Endothelial cell (in vitro differentiated cells): ENCODE results near the gene EML5. TPM values are rescaled to one million over a fixed set of nuclear protein-coding genes. Genes with fewer than 3 reads are reported as not detected.

Source experiments
- DNase-seq: peaks from one replicate; pipeline ENCODE4 v3.0.0; 2021; ENCODE audit warnings: low spot score
- H3K27ac Mint-ChIP-seq: one replicate; pipeline ENCODE4 v1.8.0; 2021; ENCODE audit warnings: mixed read lengths, inconsistent platforms; ENCODE audit not compliant: unreplicated experiment
- H3K27me3 Mint-ChIP-seq: one replicate; pipeline ENCODE4 v1.8.0; 2021; ENCODE audit warnings: mild to moderate bottlenecking, moderate library complexity, mixed read lengths, inconsistent platforms; ENCODE audit not compliant: unreplicated experiment
- H3K36me3 Mint-ChIP-seq: one replicate; pipeline ENCODE4 v1.8.0; 2021; ENCODE audit warnings: mild to moderate bottlenecking, low read depth, mixed read lengths, inconsistent platforms; ENCODE audit not compliant: unreplicated experiment
- H3K4me1 Mint-ChIP-seq: one replicate; pipeline ENCODE4 v1.8.0; 2021; ENCODE audit warnings: mild to moderate bottlenecking, mixed read lengths, inconsistent platforms; ENCODE audit not compliant: unreplicated experiment
- H3K4me3 Mint-ChIP-seq: one replicate; pipeline ENCODE4 v1.8.0; 2021; ENCODE audit warnings: mild to moderate bottlenecking, mixed read lengths, inconsistent platforms; ENCODE audit not compliant: unreplicated experiment
- H3K9me3 Mint-ChIP-seq: one replicate; pipeline ENCODE4 v1.8.0; 2021; ENCODE audit warnings: mixed read lengths, inconsistent platforms; ENCODE audit not compliant: unreplicated experiment
- total RNA-seq: library from RNA; stranded (reverse); fragmentation: NEBNext Ultra II Directional; extraction: Animal tissue kit (Norgen Biotek cat#: 25700); gene quantifications from one replicate; pipeline ENCODE4 v1.2.1, GENCODE V29; 2021; ENCODE audit not compliant: unreplicated experiment
- TF ChIP-seq, protein P1 (sequence below): fragments of 200-600 bp; sonication (generic); IDR thresholded peaks from one replicate; pipeline ENCODE4 v1.5.0; 2021; ENCODE audit warnings: antibody characterized with exemption; ENCODE audit not compliant: unreplicated experiment

The EML5 gene
- total RNA-seq, 1 donor from 2014 or later: 0.13 TPM

DNA sequence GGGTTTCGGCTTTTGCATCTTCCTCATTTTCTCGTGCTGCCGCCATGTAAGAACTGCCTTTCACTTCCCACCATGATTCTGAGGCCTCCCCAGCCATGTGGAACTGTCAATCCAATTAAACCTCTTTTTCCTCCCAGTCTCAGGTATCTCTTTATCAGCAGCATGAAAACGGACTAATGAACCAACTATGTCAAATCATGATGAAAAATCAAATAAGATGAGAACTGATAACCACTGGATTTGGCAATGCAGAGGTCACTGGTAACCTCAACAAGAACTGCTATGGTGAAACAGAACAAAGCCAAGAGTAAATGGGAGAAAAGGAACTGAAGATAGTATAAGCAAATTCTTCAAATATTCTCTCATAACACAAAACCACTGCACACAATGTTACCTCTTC lies 6.0 kb downstream of the EML5 start:
- no peak overlapping the region for H3K4me3 Mint-ChIP-seq

DNA sequence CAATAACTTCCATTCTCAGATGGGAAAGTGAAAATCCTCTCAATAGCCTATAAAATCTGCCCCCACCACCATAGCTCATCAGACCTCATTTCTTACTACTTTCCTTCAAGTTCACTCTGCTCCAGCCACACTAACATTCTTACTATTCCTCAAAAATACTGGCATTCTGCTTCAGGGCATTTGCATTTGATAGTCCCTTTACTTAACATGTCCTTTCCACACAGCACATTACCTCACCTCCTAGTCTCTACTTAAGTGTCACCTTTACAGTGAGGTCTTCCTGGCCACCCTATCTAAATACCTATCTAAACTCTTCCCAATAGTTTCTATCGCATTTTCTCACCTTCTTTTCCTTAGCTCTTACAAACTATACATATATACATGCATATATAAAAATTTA lies 6.8 kb downstream of the EML5 start:
- TF ChIP-seq, protein P1, sequence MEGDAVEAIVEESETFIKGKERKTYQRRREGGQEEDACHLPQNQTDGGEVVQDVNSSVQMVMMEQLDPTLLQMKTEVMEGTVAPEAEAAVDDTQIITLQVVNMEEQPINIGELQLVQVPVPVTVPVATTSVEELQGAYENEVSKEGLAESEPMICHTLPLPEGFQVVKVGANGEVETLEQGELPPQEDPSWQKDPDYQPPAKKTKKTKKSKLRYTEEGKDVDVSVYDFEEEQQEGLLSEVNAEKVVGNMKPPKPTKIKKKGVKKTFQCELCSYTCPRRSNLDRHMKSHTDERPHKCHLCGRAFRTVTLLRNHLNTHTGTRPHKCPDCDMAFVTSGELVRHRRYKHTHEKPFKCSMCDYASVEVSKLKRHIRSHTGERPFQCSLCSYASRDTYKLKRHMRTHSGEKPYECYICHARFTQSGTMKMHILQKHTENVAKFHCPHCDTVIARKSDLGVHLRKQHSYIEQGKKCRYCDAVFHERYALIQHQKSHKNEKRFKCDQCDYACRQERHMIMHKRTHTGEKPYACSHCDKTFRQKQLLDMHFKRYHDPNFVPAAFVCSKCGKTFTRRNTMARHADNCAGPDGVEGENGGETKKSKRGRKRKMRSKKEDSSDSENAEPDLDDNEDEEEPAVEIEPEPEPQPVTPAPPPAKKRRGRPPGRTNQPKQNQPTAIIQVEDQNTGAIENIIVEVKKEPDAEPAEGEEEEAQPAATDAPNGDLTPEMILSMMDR: no peak
- peaks cover 11% of the 10 kb centered on the region for H3K9me3 Mint-ChIP-seq
- no peak overlapping the region for H3K4me3 Mint-ChIP-seq
- peaks cover 2% of the 10 kb centered on the region for H3K27me3 Mint-ChIP-seq
- no peaks in the 10 kb centered on the region for H3K4me1 Mint-ChIP-seq
- no peak overlapping the region for H3K27ac Mint-ChIP-seq
- DNase-seq: no peak
- H3K36me3 Mint-ChIP-seq: peaks cover 4% of the 10 kb centered on the region

More for the DNA sequence above, 6.0 kb downstream of the EML5 start:
- Mint-ChIP-seq H3K27me3 (peaks cover 2% of the 10 kb centered on the region), H3K36me3 (peaks cover 4% of the 10 kb centered on the region), H3K4me1 (no peaks in the 10 kb centered on the region), H3K9me3 (peaks cover 11% of the 10 kb centered on the region), H3K27ac (no peak overlapping the region)
- TF ChIP-seq, protein P1: no peak
- DNase-seq: no peak

DNA sequence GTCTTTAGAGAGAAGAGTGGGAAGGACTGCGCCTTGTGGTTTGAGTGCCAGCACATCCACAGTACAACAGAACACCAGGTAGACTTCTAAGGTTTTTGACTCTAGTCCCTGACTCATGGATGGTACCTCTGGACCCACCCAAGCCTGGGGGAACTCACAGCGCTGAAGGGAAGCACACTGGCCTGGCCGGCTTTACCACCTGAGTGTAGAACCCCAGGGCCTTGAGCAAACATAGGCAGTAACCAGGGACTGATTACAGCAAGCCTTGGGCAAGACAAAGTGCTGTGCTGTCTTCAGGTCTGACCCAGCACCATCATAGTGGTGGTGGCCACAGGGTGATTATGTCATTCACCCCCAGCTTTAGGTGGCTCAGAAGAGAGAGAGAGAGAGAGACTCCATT lies 17.2 kb downstream of the EML5 start:
- Mint-ChIP-seq H3K27ac (no peak overlapping the region), H3K27me3 (no peaks in the 10 kb centered on the region), H3K4me3 (no peak overlapping the region), H3K4me1 (no peaks in the 10 kb centered on the region), H3K36me3 (no peaks in the 10 kb centered on the region), H3K9me3 (no peaks in the 10 kb centered on the region)
- TF ChIP-seq, protein P1: no peak
- no peak for DNase-seq

DNA sequence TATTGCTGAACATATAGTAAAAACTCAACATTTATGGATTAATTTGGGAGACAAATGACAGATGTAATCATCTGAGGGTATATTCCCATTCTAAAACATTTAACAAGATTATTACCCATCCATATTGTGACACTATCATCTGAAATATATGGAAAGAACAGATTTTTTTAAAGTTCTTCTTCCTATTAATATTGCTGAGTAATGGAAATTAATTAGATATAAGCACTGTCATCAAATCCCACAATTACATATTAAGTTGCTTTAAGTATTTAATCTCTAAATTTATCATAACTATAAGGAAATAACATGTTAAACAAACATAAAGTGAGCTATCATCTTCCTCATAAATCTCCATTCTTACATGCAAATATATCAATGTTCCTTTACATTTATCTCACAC lies 22.0 kb downstream of the EML5 start:
- DNase-seq: no peak
- no peaks in the 10 kb centered on the region for H3K27me3 Mint-ChIP-seq
- no peaks in the 10 kb centered on the region for H3K4me1 Mint-ChIP-seq
- H3K36me3 Mint-ChIP-seq: no peaks in the 10 kb centered on the region
- TF ChIP-seq, protein P1: no peak
- H3K27ac Mint-ChIP-seq: no peak overlapping the region
- no peak overlapping the region for H3K4me3 Mint-ChIP-seq
- H3K9me3 Mint-ChIP-seq: no peaks in the 10 kb centered on the region

DNA sequence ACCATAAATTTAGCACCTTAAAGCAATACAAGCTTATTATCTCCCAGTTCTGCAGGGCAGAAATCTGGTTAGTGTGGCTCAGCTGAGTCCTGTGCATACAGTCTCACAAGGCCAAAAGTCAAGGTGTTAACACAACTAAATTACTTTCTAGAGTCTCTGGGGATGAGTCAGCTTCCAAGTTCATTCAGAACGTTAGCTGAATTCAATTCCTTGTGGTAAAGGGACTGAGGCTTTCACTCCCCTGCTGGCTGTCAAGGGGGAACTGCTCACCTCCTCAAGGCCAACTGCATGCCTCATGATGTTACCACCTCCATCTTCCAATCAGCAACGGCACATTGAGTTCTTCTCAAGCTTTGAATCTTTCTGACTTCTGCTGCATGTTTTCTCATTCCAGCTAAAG lies 27.6 kb downstream of the EML5 start:
- DNase-seq: no peak
- TF ChIP-seq, protein P1: no peak
- Mint-ChIP-seq H3K4me3 (no peak overlapping the region), H3K9me3 (no peaks in the 10 kb centered on the region), H3K4me1 (peaks cover 3% of the 10 kb centered on the region), H3K27ac (no peak overlapping the region), H3K27me3 (no peaks in the 10 kb centered on the region), H3K36me3 (no peaks in the 10 kb centered on the region)
